ENCODE data around the gene IGSF21.

GRCh38 chr1:18417316-18418269 lies 310.0 kb downstream of the IGSF21 start:
- no peak for TF ChIP-seq POLR2A (IDR thresholded peaks at IDR 0.05)
- TF ChIP-seq, protein P1, sequence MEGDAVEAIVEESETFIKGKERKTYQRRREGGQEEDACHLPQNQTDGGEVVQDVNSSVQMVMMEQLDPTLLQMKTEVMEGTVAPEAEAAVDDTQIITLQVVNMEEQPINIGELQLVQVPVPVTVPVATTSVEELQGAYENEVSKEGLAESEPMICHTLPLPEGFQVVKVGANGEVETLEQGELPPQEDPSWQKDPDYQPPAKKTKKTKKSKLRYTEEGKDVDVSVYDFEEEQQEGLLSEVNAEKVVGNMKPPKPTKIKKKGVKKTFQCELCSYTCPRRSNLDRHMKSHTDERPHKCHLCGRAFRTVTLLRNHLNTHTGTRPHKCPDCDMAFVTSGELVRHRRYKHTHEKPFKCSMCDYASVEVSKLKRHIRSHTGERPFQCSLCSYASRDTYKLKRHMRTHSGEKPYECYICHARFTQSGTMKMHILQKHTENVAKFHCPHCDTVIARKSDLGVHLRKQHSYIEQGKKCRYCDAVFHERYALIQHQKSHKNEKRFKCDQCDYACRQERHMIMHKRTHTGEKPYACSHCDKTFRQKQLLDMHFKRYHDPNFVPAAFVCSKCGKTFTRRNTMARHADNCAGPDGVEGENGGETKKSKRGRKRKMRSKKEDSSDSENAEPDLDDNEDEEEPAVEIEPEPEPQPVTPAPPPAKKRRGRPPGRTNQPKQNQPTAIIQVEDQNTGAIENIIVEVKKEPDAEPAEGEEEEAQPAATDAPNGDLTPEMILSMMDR (IDR thresholded peaks at IDR 0.05) = no peak
